Measurements from ENCODE around the gene PRRC2B. TPM values are rescaled to one million over a fixed set of nuclear protein-coding genes. Genes with fewer than 3 reads are reported as not detected.

PRRC2B gene
- total and polyA plus RNA-seq, 8 donors: 26.3 to 251 (median 71.8) TPM

GRCh38 chr9:131500939-131501541 is 107.2 kb downstream of the PRRC2B start:
- no peak overlapping the region for H3K4me3 ChIP-seq
- peak overlapping the region in 2 of 5 donors; percentile 7 to 18 for H3K27ac ChIP-seq
- H3K9me3 ChIP-seq: no peaks in the 10 kb centered on the region
- TF ChIP-seq CTCF (IDR thresholded peaks at IDR 0.05) (no peak), POLR2A (IDR thresholded peaks at IDR 0.05) (no peak), POLR2AphosphoS5 (IDR thresholded peaks at IDR 0.05) (no peak), EP300 (IDR thresholded peaks at IDR 0.05) (no peak)
- peaks cover 15 to 42% (median 30%) of the 10 kb centered on the region in 4 donors for H3K4me1 ChIP-seq
- 35 to 50% (median 46%) methylated on average over 4 to 5 of the region's 5 CpGs for WGBS, 5 donors
- H3K36me3 ChIP-seq: peaks cover 23 to 47% (median 43%) of the 10 kb centered on the region in 4 donors
- DNase-seq: peak in 1 of 2 donors; percentile 29
- H3K27me3 ChIP-seq: no peaks in the 10 kb centered on the region
- intact Hi-C loops (cut with DNase I; ENCODE audit: low total_unique reads): no loop called here

GRCh38 chr9:131502781-131503625 is 109.1 kb downstream of the PRRC2B start, which contains the start of gene POMT1:
Gene POMT1 (plus strand): TSS chr9:131502918. CDS start chr9:131504219, 1,301 bp downstream.
- TF ChIP-seq POLR2A (IDR thresholded peaks at IDR 0.05): no peak
- TF ChIP-seq CTCF (IDR thresholded peaks at IDR 0.05): peak in 1 of 7 experiments; percentile 13
- peak; percentile 69 to 94 (median 80) for TF ChIP-seq POLR2AphosphoS5 (IDR thresholded peaks at IDR 0.05)
- Histone ChIP-seq H3K36me3 (peaks cover 4 to 44% (median 33%) of the 10 kb centered on the region in 4 donors), H3K4me1 (peaks cover 15 to 42% (median 30%) of the 10 kb centered on the region in 4 donors), H3K27me3 (no peaks in the 10 kb centered on the region), H3K27ac (peak within 1 kb of the TSS; percentile 62 to 83 (median 79)), H3K4me3 (peak within 1 kb of the TSS; percentile 85 to 100 (median 90)), H3K9me3 (no peaks in the 10 kb centered on the region)
- WGBS, 5 donors: 0 to 1% (median 0%) methylated on average over 23 to 83 of the region's 83 CpGs
- peak; percentile 89 to 96 for DNase-seq
- intact Hi-C loops (cut with DNase I; ENCODE audit: low total_unique reads): no loop called here

- peaks cover 15 to 42% (median 30%) of the 10 kb centered on the region in 4 donors for H3K4me1 ChIP-seq
- peak in 1 of 2 donors; percentile 43 for DNase-seq
- 10 to 14% (median 14%) methylated on average over 23 to 32 of the region's 32 CpGs for WGBS, 5 donors
- H3K4me3 ChIP-seq: peak overlapping the region; percentile 85 to 100 (median 90)
- peaks cover 0 to 41% (median 27%) of the 10 kb centered on the region in 4 donors for H3K36me3 ChIP-seq
- H3K27me3 ChIP-seq: no peaks in the 10 kb centered on the region
- TF ChIP-seq POLR2AphosphoS5 (IDR thresholded peaks at IDR 0.05): no peak
- TF ChIP-seq POLR2A (IDR thresholded peaks at IDR 0.05): no peak
- TF ChIP-seq EP300 (IDR thresholded peaks at IDR 0.05): no peak
- no peak for TF ChIP-seq CTCF (IDR thresholded peaks at IDR 0.05)
- peak overlapping the region in 3 of 5 donors; percentile 79 to 83 (median 80) for H3K27ac ChIP-seq
- H3K9me3 ChIP-seq: no peaks in the 10 kb centered on the region
- intact Hi-C loops (cut with DNase I; ENCODE audit: low total_unique reads): no loop called here
Measured at GRCh38 chr9:131503626-131504465, 110.0 kb downstream of the PRRC2B start.

- Histone ChIP-seq H3K27me3 (no peaks in the 10 kb centered on the region), H3K4me1 (peaks cover 15 to 42% (median 30%) of the 10 kb centered on the region in 4 donors), H3K9me3 (no peaks in the 10 kb centered on the region), H3K27ac (no peak overlapping the region), H3K36me3 (peaks cover 0 to 40% (median 27%) of the 10 kb centered on the region in 4 donors), H3K4me3 (no peak overlapping the region)
- intact Hi-C loops (cut with DNase I; ENCODE audit: low total_unique reads): no loop called here
- TF ChIP-seq CTCF (IDR thresholded peaks at IDR 0.05): no peak
- no peak for TF ChIP-seq EP300 (IDR thresholded peaks at IDR 0.05)
- no peak for TF ChIP-seq POLR2AphosphoS5 (IDR thresholded peaks at IDR 0.05)
- no peak for TF ChIP-seq POLR2A (IDR thresholded peaks at IDR 0.05)
- no peak for DNase-seq
- WGBS, 5 donors: 84 to 95% (median 90%) methylated on average over 8 of the region's 8 CpGs
Measured at GRCh38 chr9:131505012-131505411, 111.1 kb downstream of the PRRC2B start.

Measured in stomach (tissue), 9 donors.